Uterus (tissue), 4 donors: ENCODE measurements around the gene PIH1D1. TPM values are rescaled to one million over a fixed set of nuclear protein-coding genes. Genes with fewer than 3 reads are reported as not detected.

Experiments
- DNase-seq, 2 donors: peaks; one replicate each; pipeline ENCODE4 v3.0.0-alpha.2; 2019 to 2020
- H3K27ac ChIP-seq, 2 donors: fragments of 200-600 bp; sonication (generic); 1 replicate in 1 of 2; 2 replicates in 1 of 2; pipeline ENCODE4 v1.5.1; 2016 to 2018
- H3K27me3 ChIP-seq, 2 donors: fragments of 200-600 bp; sonication (generic); one replicate each; pipeline ENCODE4 v1.5.1; 2018 to 2019; ENCODE audit warnings: control low read depth in 1 of 2
- H3K36me3 ChIP-seq, 2 donors: fragments of 200-600 bp; sonication (generic); one replicate each; pipeline ENCODE4 v1.5.1; 2019; ENCODE audit warnings: control low read depth in 1 of 2
- H3K4me1 ChIP-seq, 2 donors: fragments of 200-600 bp; sonication (generic); one replicate each; pipeline ENCODE4 v1.5.1; 2018 to 2019; ENCODE audit warnings: control low read depth in 1 of 2
- H3K4me3 ChIP-seq, 2 donors: fragments of 200-600 bp; sonication (generic); 1 replicate in 1 of 2; 2 replicates in 1 of 2; pipeline ENCODE4 v1.5.1; 2018 to 2019; ENCODE audit warnings: mild to moderate bottlenecking in 1 of 2
- H3K9me3 ChIP-seq, 2 donors: fragments of 200-600 bp; sonication (generic); one replicate each; pipeline ENCODE4 v1.5.1; 2019; ENCODE audit warnings: control low read depth in 1 of 2
- POLR2A ChIP-seq, 2 donors: fragments of 450-650 bp; IDR thresholded peaks; one replicate each; pipeline ENCODE4 v1.6.1; 2016; ENCODE audit warnings: antibody characterized with exemption in 2 of 2, mild to moderate bottlenecking in 1 of 2, moderate library complexity in 1 of 2
- intact Hi-C: fragments of 100-400 bp; cut with DNase I; formaldehyde crosslinking; loops from one replicate; pipeline ENCODE4 v1.15.1; 2023; ENCODE audit warnings: low total_unique reads
- total RNA-seq, 4 donors: library from RNA; depleted of rRNA in 3 of 4; stranded (reverse); fragments of >200 nt in 3 of 4; gene quantifications; one replicate each; pipeline versions ENCODE4 v1.1.0 to v1.2.4, GENCODE V29; 2014 to 2023
- TF ChIP-seq, protein P1 (sequence below), 4 experiments: fragments of 200-600 bp in 2 of 4; fragments of 450-650 bp in 2 of 4; sonication (generic) in 2 of 4; IDR thresholded peaks; one replicate each; pipeline ENCODE4 v1.5.1; 2016 to 2019; ENCODE audit warnings: antibody characterized with exemption in 4 of 4, mild to moderate bottlenecking in 2 of 4, moderate library complexity in 1 of 4
- donor health status: DM: yes; HTN: yes; CAD: no.

The PIH1D1 gene
- total RNA-seq, 4 donors from 2014 or later: 31.2 to 70.2 (median 46.5) TPM

GRCh38 chr19:49422407-49423070 lies 29.1 kb downstream of the PIH1D1 start:
- Histone ChIP-seq H3K9me3 (no peaks in the 10 kb centered on the region), H3K4me1 (peaks cover 0 to 17% of the 10 kb centered on the region in 2 donors), H3K36me3 (no peaks in the 10 kb centered on the region), H3K27me3 (peaks cover 33 to 69% of the 10 kb centered on the region in 2 donors), H3K27ac (no peak overlapping the region), H3K4me3 (no peak overlapping the region)
- DNase-seq: no peak
- TF ChIP-seq POLR2A (IDR thresholded peaks at IDR 0.05): no peak
- TF ChIP-seq, protein P1, sequence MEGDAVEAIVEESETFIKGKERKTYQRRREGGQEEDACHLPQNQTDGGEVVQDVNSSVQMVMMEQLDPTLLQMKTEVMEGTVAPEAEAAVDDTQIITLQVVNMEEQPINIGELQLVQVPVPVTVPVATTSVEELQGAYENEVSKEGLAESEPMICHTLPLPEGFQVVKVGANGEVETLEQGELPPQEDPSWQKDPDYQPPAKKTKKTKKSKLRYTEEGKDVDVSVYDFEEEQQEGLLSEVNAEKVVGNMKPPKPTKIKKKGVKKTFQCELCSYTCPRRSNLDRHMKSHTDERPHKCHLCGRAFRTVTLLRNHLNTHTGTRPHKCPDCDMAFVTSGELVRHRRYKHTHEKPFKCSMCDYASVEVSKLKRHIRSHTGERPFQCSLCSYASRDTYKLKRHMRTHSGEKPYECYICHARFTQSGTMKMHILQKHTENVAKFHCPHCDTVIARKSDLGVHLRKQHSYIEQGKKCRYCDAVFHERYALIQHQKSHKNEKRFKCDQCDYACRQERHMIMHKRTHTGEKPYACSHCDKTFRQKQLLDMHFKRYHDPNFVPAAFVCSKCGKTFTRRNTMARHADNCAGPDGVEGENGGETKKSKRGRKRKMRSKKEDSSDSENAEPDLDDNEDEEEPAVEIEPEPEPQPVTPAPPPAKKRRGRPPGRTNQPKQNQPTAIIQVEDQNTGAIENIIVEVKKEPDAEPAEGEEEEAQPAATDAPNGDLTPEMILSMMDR (IDR thresholded peaks at IDR 0.05): no peak
- intact Hi-C loops: no loop called here

- no peak for TF ChIP-seq POLR2A (IDR thresholded peaks at IDR 0.05)
- no peak for DNase-seq
- intact Hi-C loops: no loop called here
- H3K36me3 ChIP-seq: no peaks in the 10 kb centered on the region
- no peak overlapping the region for H3K27ac ChIP-seq
- H3K27me3 ChIP-seq: peaks cover 31 to 62% of the 10 kb centered on the region in 2 donors
- H3K4me1 ChIP-seq: peaks cover 0 to 17% of the 10 kb centered on the region in 2 donors
- H3K9me3 ChIP-seq: no peaks in the 10 kb centered on the region
- no peak overlapping the region for H3K4me3 ChIP-seq
These were observed 29.8 kb downstream of the PIH1D1 start for GRCh38 chr19:49421878-49422202.

DNA sequence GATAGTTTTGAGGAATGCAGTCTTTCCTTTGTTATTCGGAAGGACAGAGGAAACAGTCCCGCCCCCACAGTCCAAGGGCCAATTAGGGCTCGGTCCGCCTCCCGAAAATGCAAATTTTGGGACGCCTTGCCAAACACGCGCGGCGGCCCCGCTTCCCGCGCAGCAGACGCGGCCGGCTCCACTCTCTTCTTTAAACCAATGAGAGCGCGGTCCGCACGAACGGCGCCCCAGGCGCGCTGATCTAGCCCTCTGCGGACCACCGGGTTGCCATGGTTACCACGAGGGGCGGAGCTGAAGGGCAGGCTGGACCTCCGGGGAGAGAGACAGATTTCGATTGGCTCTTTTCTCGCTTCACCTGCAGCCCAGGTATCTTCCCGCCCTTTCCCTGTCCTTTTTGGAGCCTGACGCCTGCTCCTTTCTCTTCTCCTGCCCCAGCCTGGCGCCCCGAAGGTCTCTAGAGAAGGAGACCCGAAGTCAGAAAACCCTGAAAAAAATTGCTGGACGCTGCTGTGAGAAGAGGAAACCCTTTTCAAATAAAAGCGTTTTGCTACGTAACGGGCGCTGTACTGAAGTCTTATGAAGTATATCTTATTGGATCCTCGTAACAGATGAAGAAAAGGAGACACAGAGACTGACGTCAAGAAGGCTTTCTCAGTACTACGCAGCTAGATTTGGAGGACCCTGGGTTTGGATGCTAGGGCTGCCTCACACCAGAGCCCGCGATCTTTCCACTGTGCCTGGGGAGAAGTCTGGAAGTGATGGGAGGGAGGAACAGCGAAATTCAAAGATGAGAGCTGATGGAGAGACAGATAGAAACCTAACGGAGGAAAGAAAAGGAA lies 30.4 kb downstream of the PIH1D1 start:
- intact Hi-C loops: no loop called here
- no peaks in the 10 kb centered on the region for H3K36me3 ChIP-seq
- H3K27me3 ChIP-seq: peaks cover 31 to 56% of the 10 kb centered on the region in 2 donors
- peak in 1 of 2 donors; percentile 52 for DNase-seq
- no peak overlapping the region for H3K4me3 ChIP-seq
- H3K9me3 ChIP-seq: no peaks in the 10 kb centered on the region
- H3K27ac ChIP-seq: no peak overlapping the region
- no peak for TF ChIP-seq POLR2A (IDR thresholded peaks at IDR 0.05)
- TF ChIP-seq, protein P1 (IDR thresholded peaks at IDR 0.05): no peak
- peaks cover 0 to 17% of the 10 kb centered on the region in 2 donors for H3K4me1 ChIP-seq

DNA sequence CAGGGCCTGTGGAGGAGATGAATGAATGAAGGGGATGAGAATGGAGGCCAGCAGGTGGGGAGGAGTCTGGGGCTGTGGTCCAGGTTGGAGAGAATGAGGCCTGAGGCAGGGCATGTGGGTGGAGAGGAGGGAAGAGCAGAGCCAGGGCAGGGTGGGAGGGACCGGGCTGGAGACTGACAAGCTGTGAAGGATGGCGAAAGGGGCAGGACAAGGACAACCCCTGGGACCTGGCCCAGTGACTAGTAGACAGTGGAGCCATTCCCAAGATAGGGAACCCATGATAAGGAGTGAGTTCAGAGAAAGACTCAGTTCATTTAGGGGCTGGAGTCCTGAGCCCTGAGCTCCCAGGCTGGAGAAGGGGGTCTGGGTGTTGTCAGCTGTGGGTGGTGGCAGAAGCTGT lies 31.4 kb downstream of the PIH1D1 start:
- Histone ChIP-seq H3K36me3 (no peaks in the 10 kb centered on the region), H3K9me3 (no peaks in the 10 kb centered on the region), H3K27ac (no peak overlapping the region), H3K4me3 (no peak overlapping the region), H3K27me3 (peaks cover 31 to 46% of the 10 kb centered on the region in 2 donors), H3K4me1 (peaks cover 0 to 17% of the 10 kb centered on the region in 2 donors)
- intact Hi-C loops: no loop called here
- TF ChIP-seq, protein P1 (IDR thresholded peaks at IDR 0.05): no peak
- no peak for TF ChIP-seq POLR2A (IDR thresholded peaks at IDR 0.05)
- DNase-seq: no peak

- peaks cover 0 to 17% of the 10 kb centered on the region in 2 donors for H3K4me1 ChIP-seq
- TF ChIP-seq, protein P1 (IDR thresholded peaks at IDR 0.05): no peak
- no peak for TF ChIP-seq POLR2A (IDR thresholded peaks at IDR 0.05)
- H3K36me3 ChIP-seq: no peaks in the 10 kb centered on the region
- no peaks in the 10 kb centered on the region for H3K9me3 ChIP-seq
- H3K27me3 ChIP-seq: peaks cover 31 to 36% of the 10 kb centered on the region in 2 donors
- no peak for DNase-seq
- H3K4me3 ChIP-seq: no peak overlapping the region
- intact Hi-C loops: no loop called here
- no peak overlapping the region for H3K27ac ChIP-seq
These were observed 32.4 kb downstream of the PIH1D1 start for GRCh38 chr19:49419173-49419572.
